ENCODE results near the gene MYCL. TPM values are rescaled to one million over a fixed set of nuclear protein-coding genes. Genes with fewer than 3 reads are reported as not detected.
"Not testable (repeated sequence)": the region's sequence is repeated elsewhere in the genome, so short reads cannot be mapped to it uniquely, and the experiment has no call there.

Gene MYCL
- total and polyA plus RNA-seq, 4 donors = 0.45 to 1.2 (median 0.50) TPM; not detected in 1

- 88 to 92% methylated on average over 2 of the region's 2 CpGs for WGBS, 2 donors
- Histone ChIP-seq H3K27ac (ENCODE audit: low read depth in 1 of 2, low read length in 2 of 2) (no peak overlapping the region), H3K4me3 (ENCODE audit: low read length in 2 of 2) (no peak overlapping the region), H3K36me3 (ENCODE audit: control insufficient read depth in 1 of 2, insufficient read depth in 2 of 2, low read length in 1 of 2) (no peaks in the 10 kb centered on the region), H3K9me3 (ENCODE audit: control insufficient read depth, low read length) (no peaks in the 10 kb centered on the region), H3K27me3 (ENCODE audit: control insufficient read depth in 1 of 2, insufficient read depth in 2 of 2, low read length in 1 of 2) (no peaks in the 10 kb centered on the region), H3K4me1 (ENCODE audit: control insufficient read depth in 1 of 2, insufficient read depth in 2 of 2, low read length in 2 of 2) (no peaks in the 10 kb centered on the region)
- peak in 1 of 2 donors; percentile 63 for DNase-seq
- intact Hi-C loops (cut with DNase I) = loop anchor here in 1 of 2 donors (5.0 kb wide), 1 partner anchor 41 kb away; no protein-coding TSS in a partner anchor
- ATAC-seq (ENCODE audit: low FRiP score) = no peak
These were observed 24.1 kb upstream of the MYCL start for GRCh38 chr1:39925721-39926342.

DNA sequence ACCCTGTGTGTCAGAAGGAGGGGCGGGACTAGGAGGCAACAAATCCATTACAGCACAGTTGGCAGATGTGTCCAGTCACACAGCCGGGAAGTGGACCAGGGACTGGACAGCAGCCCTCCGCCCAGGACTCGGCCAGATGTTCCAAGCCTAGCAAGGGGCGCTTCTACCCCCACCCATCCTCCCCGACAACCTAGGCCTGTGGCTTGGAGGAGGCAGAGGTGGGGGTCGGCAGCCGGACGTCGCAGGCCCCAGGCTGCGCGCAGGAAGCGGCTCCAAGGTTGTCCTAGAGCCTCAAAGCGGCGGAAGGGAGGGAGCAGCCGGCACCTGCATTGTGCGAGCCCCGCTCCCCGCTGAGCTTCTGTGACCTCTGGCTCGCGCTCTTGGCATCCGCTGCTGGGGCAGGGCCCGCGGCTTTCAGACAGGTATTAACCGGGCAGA lies 20.6 kb upstream of the MYCL start:
- ATAC-seq (ENCODE audit: low FRiP score) (peak; percentile 53), DNase-seq (no peak)
- Histone ChIP-seq H3K4me3 (ENCODE audit: low read length in 2 of 2) (no peak overlapping the region), H3K9me3 (ENCODE audit: control insufficient read depth, low read length) (no peaks in the 10 kb centered on the region), H3K36me3 (ENCODE audit: control insufficient read depth in 1 of 2, insufficient read depth in 2 of 2, low read length in 1 of 2) (no peaks in the 10 kb centered on the region), H3K27me3 (ENCODE audit: control insufficient read depth in 1 of 2, insufficient read depth in 2 of 2, low read length in 1 of 2) (no peaks in the 10 kb centered on the region), H3K27ac (ENCODE audit: low read depth in 1 of 2, low read length in 2 of 2) (no peak overlapping the region), H3K4me1 (ENCODE audit: control insufficient read depth in 1 of 2, insufficient read depth in 2 of 2, low read length in 2 of 2) (no peaks in the 10 kb centered on the region)
- intact Hi-C loops (cut with DNase I) = no loop called here
- WGBS, 2 donors = 22 to 29% methylated on average over 25 of the region's 25 CpGs

DNA sequence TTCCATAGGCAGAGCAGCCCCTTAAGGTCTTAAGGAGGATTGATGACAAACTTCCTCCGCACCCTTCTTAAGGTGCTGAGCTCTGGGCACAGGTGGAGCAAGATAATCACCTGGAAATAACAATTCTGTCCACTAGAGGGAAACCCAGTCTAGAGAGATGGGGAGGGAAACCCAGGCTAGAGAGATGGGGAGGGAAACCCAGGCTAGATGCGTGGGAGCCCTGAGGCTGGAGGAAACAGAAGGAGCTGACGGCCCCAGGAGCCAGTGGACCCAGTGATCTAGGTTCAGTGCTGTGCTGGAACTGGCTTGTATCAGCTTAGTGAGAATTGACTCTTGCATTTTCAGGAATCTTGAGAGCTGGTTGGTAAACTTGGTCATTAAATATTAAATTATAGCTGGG lies 17.8 kb upstream of the MYCL start:
- ATAC-seq (ENCODE audit: low FRiP score) = peak; percentile 59
- Histone ChIP-seq H3K27me3 (ENCODE audit: control insufficient read depth in 1 of 2, insufficient read depth in 2 of 2, low read length in 1 of 2) (no peaks in the 10 kb centered on the region), H3K4me3 (ENCODE audit: low read length in 2 of 2) (no peak overlapping the region), H3K4me1 (ENCODE audit: control insufficient read depth in 1 of 2, insufficient read depth in 2 of 2, low read length in 2 of 2) (no peaks in the 10 kb centered on the region), H3K9me3 (ENCODE audit: control insufficient read depth, low read length) (no peaks in the 10 kb centered on the region), H3K27ac (ENCODE audit: low read depth in 1 of 2, low read length in 2 of 2) (no peak overlapping the region), H3K36me3 (ENCODE audit: control insufficient read depth in 1 of 2, insufficient read depth in 2 of 2, low read length in 1 of 2) (no peaks in the 10 kb centered on the region)
- no peak for DNase-seq
- 39 to 45% methylated on average over 3 of the region's 3 CpGs for WGBS, 2 donors
- intact Hi-C loops (cut with DNase I) = no loop called here

- no peaks in the 10 kb centered on the region for H3K27me3 ChIP-seq (ENCODE audit: control insufficient read depth in 1 of 2, insufficient read depth in 2 of 2, low read length in 1 of 2)
- WGBS, 2 donors = 88 to 91% methylated on average over 2 of the region's 2 CpGs
- DNase-seq (no peak), ATAC-seq (ENCODE audit: low FRiP score) (no peak)
- H3K4me1 ChIP-seq (ENCODE audit: control insufficient read depth in 1 of 2, insufficient read depth in 2 of 2, low read length in 2 of 2) = no peaks in the 10 kb centered on the region
- intact Hi-C loops (cut with DNase I) = no loop called here
- no peaks in the 10 kb centered on the region for H3K36me3 ChIP-seq (ENCODE audit: control insufficient read depth in 1 of 2, insufficient read depth in 2 of 2, low read length in 1 of 2)
- no peaks in the 10 kb centered on the region for H3K9me3 ChIP-seq (ENCODE audit: control insufficient read depth, low read length)
- no peak overlapping the region for H3K4me3 ChIP-seq (ENCODE audit: low read length in 2 of 2)
- H3K27ac ChIP-seq (ENCODE audit: low read depth in 1 of 2, low read length in 2 of 2) = no peak overlapping the region
These were observed 16.1 kb upstream of the MYCL start for GRCh38 chr1:39917825-39918224.

DNA sequence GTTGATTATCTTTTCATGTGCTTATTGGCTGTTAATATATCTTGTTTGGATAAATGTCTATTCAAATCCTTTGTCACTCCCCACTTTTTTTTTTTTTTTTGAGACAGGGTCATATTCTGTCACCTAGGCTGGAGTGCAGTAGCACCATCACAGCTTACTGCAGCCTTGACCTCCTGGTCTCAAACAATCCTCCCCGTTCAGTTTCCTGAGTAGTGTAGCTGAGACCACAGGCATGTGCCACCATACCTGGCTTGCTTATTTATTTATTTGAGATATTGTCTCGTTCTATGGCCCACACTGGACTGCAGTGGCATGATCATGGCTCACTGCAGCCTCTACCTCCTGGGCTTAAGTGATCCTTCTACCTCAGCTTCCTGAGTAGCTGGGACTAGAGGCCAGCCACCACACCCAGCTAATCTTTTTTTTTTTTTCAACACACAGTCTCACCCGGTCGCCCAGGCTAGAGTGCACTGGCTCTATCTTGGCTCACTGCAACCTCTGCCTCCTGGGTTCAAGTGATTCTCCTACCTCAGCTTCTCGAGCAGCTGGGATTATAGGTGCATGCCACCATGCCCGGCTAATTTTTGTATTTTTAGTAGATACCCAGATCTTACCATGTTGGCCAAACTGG lies 13.9 kb upstream of the MYCL start:
- H3K27ac ChIP-seq (ENCODE audit: low read depth in 1 of 2, low read length in 2 of 2) = no peak overlapping the region
- intact Hi-C loops (cut with DNase I) = no loop called here
- no peaks in the 10 kb centered on the region for H3K4me1 ChIP-seq (ENCODE audit: control insufficient read depth in 1 of 2, insufficient read depth in 2 of 2, low read length in 2 of 2)
- 87% methylated on average over 6 of the region's 6 CpGs for WGBS, 2 donors
- no peaks in the 10 kb centered on the region for H3K36me3 ChIP-seq (ENCODE audit: control insufficient read depth in 1 of 2, insufficient read depth in 2 of 2, low read length in 1 of 2)
- no peak overlapping the region for H3K4me3 ChIP-seq (ENCODE audit: low read length in 2 of 2)
- DNase-seq (peak in 1 of 2 donors; percentile 8), ATAC-seq (ENCODE audit: low FRiP score) (no peak)
- no peaks in the 10 kb centered on the region for H3K27me3 ChIP-seq (ENCODE audit: control insufficient read depth in 1 of 2, insufficient read depth in 2 of 2, low read length in 1 of 2)
- no peaks in the 10 kb centered on the region for H3K9me3 ChIP-seq (ENCODE audit: control insufficient read depth, low read length)

- WGBS, 2 donors = 92 to 93% methylated on average over 12 to 30 of the region's 30 CpGs
- H3K36me3 ChIP-seq (ENCODE audit: control insufficient read depth in 1 of 2, insufficient read depth in 2 of 2, low read length in 1 of 2); ATAC-seq (ENCODE audit: low FRiP score); H3K27ac ChIP-seq (ENCODE audit: low read depth in 1 of 2, low read length in 2 of 2); H3K9me3 ChIP-seq (ENCODE audit: control insufficient read depth, low read length); intact Hi-C loops (cut with DNase I); H3K4me3 ChIP-seq (ENCODE audit: low read length in 2 of 2); H3K27me3 ChIP-seq (ENCODE audit: control insufficient read depth in 1 of 2, insufficient read depth in 2 of 2, low read length in 1 of 2); H3K4me1 ChIP-seq (ENCODE audit: control insufficient read depth in 1 of 2, insufficient read depth in 2 of 2, low read length in 2 of 2): not testable (repeated sequence)
- peak in 1 of 2 donors; percentile 15 for DNase-seq
These were observed 11.4 kb upstream of the MYCL start for GRCh38 chr1:39913136-39913535.

DNA sequence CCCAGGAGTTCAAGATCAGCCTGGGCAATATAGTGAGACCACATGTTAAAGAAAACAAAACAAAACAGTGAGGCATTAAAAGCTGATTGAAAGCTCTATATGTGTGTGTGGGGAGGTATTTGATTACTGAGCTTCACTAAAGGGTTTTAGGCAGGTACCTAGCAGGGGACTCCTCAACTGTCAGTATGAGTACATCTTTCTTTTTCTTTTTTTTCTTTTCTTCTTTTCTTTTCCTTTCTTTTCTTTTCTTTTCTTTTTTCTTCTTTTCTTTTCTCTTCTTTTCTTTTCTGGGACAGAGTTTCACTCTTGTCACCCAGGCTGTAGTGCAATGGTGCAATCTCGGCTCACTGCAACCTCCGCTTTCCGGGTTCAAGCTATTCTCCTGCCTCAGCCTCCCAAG lies 8.5 kb upstream of the MYCL start:
- intact Hi-C loops (cut with DNase I) = no loop called here
- no peak overlapping the region for H3K27ac ChIP-seq (ENCODE audit: low read depth in 1 of 2, low read length in 2 of 2)
- H3K4me1 ChIP-seq (ENCODE audit: control insufficient read depth in 1 of 2, insufficient read depth in 2 of 2, low read length in 2 of 2) = no peaks in the 10 kb centered on the region
- H3K36me3 ChIP-seq (ENCODE audit: control insufficient read depth in 1 of 2, insufficient read depth in 2 of 2, low read length in 1 of 2) = no peaks in the 10 kb centered on the region
- peaks cover 2% of the 10 kb centered on the region for H3K9me3 ChIP-seq (ENCODE audit: control insufficient read depth, low read length)
- H3K27me3 ChIP-seq (ENCODE audit: control insufficient read depth in 1 of 2, insufficient read depth in 2 of 2, low read length in 1 of 2) = no peaks in the 10 kb centered on the region
- ATAC-seq (ENCODE audit: low FRiP score) (no peak), DNase-seq (peak in 1 of 2 donors; percentile 5)
- no peak overlapping the region for H3K4me3 ChIP-seq (ENCODE audit: low read length in 2 of 2)
- 93 to 94% methylated on average over 3 of the region's 3 CpGs for WGBS, 2 donors

GRCh38 chr1:39908534-39908933 lies 6.8 kb upstream of the MYCL start:
- 93 to 97% methylated on average over 2 of the region's 2 CpGs for WGBS, 2 donors

More at GRCh38 chr1:39908534-39908933, 6.8 kb upstream of the MYCL start:
- no peak overlapping the region for H3K27ac ChIP-seq (ENCODE audit: low read depth in 1 of 2, low read length in 2 of 2)
- ATAC-seq (ENCODE audit: low FRiP score) (no peak), DNase-seq (no peak)
- H3K27me3 ChIP-seq (ENCODE audit: control insufficient read depth in 1 of 2, insufficient read depth in 2 of 2, low read length in 1 of 2) = no peaks in the 10 kb centered on the region
- H3K9me3 ChIP-seq (ENCODE audit: control insufficient read depth, low read length) = peaks cover 2% of the 10 kb centered on the region
- H3K4me3 ChIP-seq (ENCODE audit: low read length in 2 of 2) = no peak overlapping the region
- no peaks in the 10 kb centered on the region for H3K4me1 ChIP-seq (ENCODE audit: control insufficient read depth in 1 of 2, insufficient read depth in 2 of 2, low read length in 2 of 2)
- H3K36me3 ChIP-seq (ENCODE audit: control insufficient read depth in 1 of 2, insufficient read depth in 2 of 2, low read length in 1 of 2) = no peaks in the 10 kb centered on the region
- intact Hi-C loops (cut with DNase I) = no loop called here

All from aorta (tissue), 5 donors.